ENCODE data around the gene DMWD. TPM values are rescaled to one million over a fixed set of nuclear protein-coding genes. Genes with fewer than 3 reads are reported as not detected.

Gene DMWD
- polyA plus RNA-seq, 1 of the 3 experiments (the other 2 are of a cell fraction) = 40.6 TPM

GRCh38 chr19:45823182-45823581, 30.5 kb upstream of the DMWD start:
- no peaks in the 10 kb centered on the region for H3K79me2 ChIP-seq (ENCODE audit: insufficient read depth)
- no peaks in the 10 kb centered on the region for H3K27me3 ChIP-seq (ENCODE audit: insufficient read depth)
- no peak overlapping the region for H2AFZ ChIP-seq (ENCODE audit: low read depth)
- no peak overlapping the region for H3K9ac ChIP-seq
- H3K4me1 ChIP-seq (ENCODE audit: control insufficient read depth in 1 of 2, insufficient read depth in 2 of 2, low read depth in 1 of 2, low read length in 1 of 2) = peaks cover 0 to 17% of the 10 kb centered on the region in 2 experiments; a peak in 1 of 4 replicates
- DNase-seq = no peak
- WGBS (ENCODE audit: low lambda C conversion rate) = 96% methylated on average over 9 of the region's 12 CpGs
- POLR2A ChIA-PET = no interaction called here
- H4K20me1 ChIP-seq (ENCODE audit: insufficient read depth) = no peaks in the 10 kb centered on the region
- peaks cover 3 to 64% of the 10 kb centered on the region in 2 experiments for H3K36me3 ChIP-seq (replicated peaks in 1 of 2; ENCODE audit: control insufficient read depth in 1 of 2, insufficient read depth in 2 of 2, low read length in 1 of 2)
- H3K27ac ChIP-seq (ENCODE audit: low read depth in 2 of 2, low read length in 1 of 2) = no peak overlapping the region
- CTCF ChIA-PET = interaction anchor here (0.7 to 10.9 kb wide), 6 partner anchors 7 to 107 kb away, joined by 3 to 137 read pairs (median 4); partner anchors contain the start of gene RSPH6A
- TF ChIP-seq FOXM1 (IDR thresholded peaks at IDR 0.05; ENCODE audit: low read depth) (no peak), NRF1 (IDR thresholded peaks at IDR 0.05; ENCODE audit: low read depth, low read length) (no peak), MAX (IDR thresholded peaks at IDR 0.05; ENCODE audit: low read depth) (no peak), TEAD4 (IDR thresholded peaks at IDR 0.05; ENCODE audit: borderline replicate concordance, insufficient read depth) (no peak), ELF1 (IDR thresholded peaks at IDR 0.05) (no peak), REST (IDR thresholded peaks at IDR 0.05; ENCODE audit: low read depth, low read length) (no peak), RXRA (IDR thresholded peaks at IDR 0.05; ENCODE audit: borderline replicate concordance, low read depth) (no peak), IRF3 (IDR thresholded peaks at IDR 0.05; ENCODE audit: low read depth, low read length) (no peak), SIN3A (IDR thresholded peaks at IDR 0.05; ENCODE audit: borderline replicate concordance, low read depth, low read length) (no peak), EZH2phosphoT487 (IDR thresholded peaks at IDR 0.05; ENCODE audit: borderline replicate concordance, low read depth) (no peak), NFIC (IDR thresholded peaks at IDR 0.05; ENCODE audit: borderline replicate concordance) (no peak), FOXJ3 (CRISPR knock-in tag; IDR thresholded peaks at IDR 0.05) (no peak), POLR2AphosphoS5 (IDR thresholded peaks at IDR 0.05; ENCODE audit: low read depth, low read length) (no peak)
- no peaks in the 10 kb centered on the region for H3K9me2 ChIP-seq
- no peaks in the 10 kb centered on the region for H3K9me3 ChIP-seq
- H3K4me3 ChIP-seq (ENCODE audit: low read depth in 2 of 2, low read length in 1 of 2) = no peak overlapping the region
- H3K4me2 ChIP-seq = no peak overlapping the region
- H3F3A ChIP-seq (replicated peaks; ENCODE audit: insufficient read depth) = no peaks in the 10 kb centered on the region

All from SK-N-SH (cell line).